ENCODE data around the gene XXYLT1.

XXYLT1 gene

GRCh38 chr3:195066441-195066841 lies 204.5 kb downstream of the XXYLT1 start:
- Mint-ChIP-seq H3K27me3 (ENCODE audit: low read depth, poor library complexity) (peaks cover 5% of the 10 kb centered on the region), H3K9me3 (peaks cover 21% of the 10 kb centered on the region), H3K36me3 (ENCODE audit: low read depth) (peaks cover 50% of the 10 kb centered on the region), H3K27ac (peak overlapping the region; percentile 84), H3K4me1 (peaks cover 52% of the 10 kb centered on the region), H3K4me3 (no peak overlapping the region)
- no peak for TF ChIP-seq CTCF (IDR thresholded peaks at IDR 0.05)
- DNase-seq = no peak

GRCh38 chr3:195065864-195066185 lies 205.1 kb downstream of the XXYLT1 start:
- Mint-ChIP-seq H3K9me3 (peaks cover 21% of the 10 kb centered on the region), H3K27ac (no peak overlapping the region), H3K36me3 (ENCODE audit: low read depth) (peaks cover 50% of the 10 kb centered on the region), H3K4me1 (peaks cover 49% of the 10 kb centered on the region), H3K27me3 (ENCODE audit: low read depth, poor library complexity) (peaks cover 6% of the 10 kb centered on the region), H3K4me3 (no peak overlapping the region)
- no peak for DNase-seq
- TF ChIP-seq CTCF (IDR thresholded peaks at IDR 0.05) = no peak

GRCh38 chr3:195065142-195065863 lies 205.7 kb downstream of the XXYLT1 start:
- H3K4me1 Mint-ChIP-seq = peaks cover 52% of the 10 kb centered on the region
- no peak overlapping the region for H3K27ac Mint-ChIP-seq
- peaks cover 6% of the 10 kb centered on the region for H3K27me3 Mint-ChIP-seq (ENCODE audit: low read depth, poor library complexity)
- no peak for DNase-seq
- TF ChIP-seq CTCF (IDR thresholded peaks at IDR 0.05) = no peak
- no peak overlapping the region for H3K4me3 Mint-ChIP-seq
- H3K36me3 Mint-ChIP-seq (ENCODE audit: low read depth) = peaks cover 50% of the 10 kb centered on the region
- H3K9me3 Mint-ChIP-seq = peaks cover 21% of the 10 kb centered on the region

- peaks cover 21% of the 10 kb centered on the region for H3K9me3 Mint-ChIP-seq
- peaks cover 48% of the 10 kb centered on the region for H3K36me3 Mint-ChIP-seq (ENCODE audit: low read depth)
- no peak for DNase-seq
- no peak for TF ChIP-seq CTCF (IDR thresholded peaks at IDR 0.05)
- H3K27ac Mint-ChIP-seq = no peak overlapping the region
- H3K27me3 Mint-ChIP-seq (ENCODE audit: low read depth, poor library complexity) = peaks cover 6% of the 10 kb centered on the region
- peaks cover 61% of the 10 kb centered on the region for H3K4me1 Mint-ChIP-seq
- H3K4me3 Mint-ChIP-seq = no peak overlapping the region
Measured at GRCh38 chr3:195064300-195064931, 206.5 kb downstream of the XXYLT1 start.

GRCh38 chr3:195063581-195064193 lies 207.3 kb downstream of the XXYLT1 start:
- DNase-seq = no peak
- Mint-ChIP-seq H3K27me3 (ENCODE audit: low read depth, poor library complexity) (peaks cover 6% of the 10 kb centered on the region), H3K27ac (no peak overlapping the region), H3K4me3 (no peak overlapping the region), H3K9me3 (peaks cover 21% of the 10 kb centered on the region), H3K4me1 (peaks cover 68% of the 10 kb centered on the region), H3K36me3 (ENCODE audit: low read depth) (peaks cover 41% of the 10 kb centered on the region)
- no peak for TF ChIP-seq CTCF (IDR thresholded peaks at IDR 0.05)

Data from nephron progenitor cell (in vitro differentiated cells).